Measurements from ENCODE around the gene FOXN4. TPM values are rescaled to one million over a fixed set of nuclear protein-coding genes. Genes with fewer than 3 reads are reported as not detected.

The FOXN4 gene
- total and polyA plus RNA-seq, 2 of the 13 experiments (the other 11 are each of a cell fraction or from before 2014, with no cell fraction given) = 0.11 TPM; not detected in 1

GRCh38 chr12:109247831-109248654 lies 61.0 kb downstream of the FOXN4 start (continued):
- TF ChIP-seq HMG20A (CRISPR knock-in tag; IDR thresholded peaks at IDR 0.05; ENCODE audit: borderline replicate concordance) = peak; percentile 31; the same call in 1 of the 2 replicates
- TF ChIP-seq KDM4B (CRISPR knock-in tag; IDR thresholded peaks at IDR 0.05) = no peak
- no peak for TF ChIP-seq ZNF563 (CRISPR knock-in tag; IDR thresholded peaks at IDR 0.05)
- TF ChIP-seq ZFP41 (CRISPR knock-in tag; IDR thresholded peaks at IDR 0.05; ENCODE audit: borderline replicate concordance) = no peak
- no peak for TF ChIP-seq ZBTB20 (CRISPR knock-in tag; IDR thresholded peaks at IDR 0.05; ENCODE audit: borderline replicate concordance, low read depth)
- TF ChIP-seq SRSF9 (IDR thresholded peaks at IDR 0.05; ENCODE audit: borderline replicate concordance, insufficient read depth, low read depth, low read length, poor library complexity, severe bottlenecking) = no peak
- no peak for TF ChIP-seq ZNF225 (CRISPR knock-in tag; IDR thresholded peaks at IDR 0.05)
- no peak for TF ChIP-seq SNAI1 (CRISPR knock-in tag; IDR thresholded peaks at IDR 0.05; ENCODE audit: borderline replicate concordance)
- TF ChIP-seq ZMYM4 (CRISPR knock-in tag; IDR thresholded peaks at IDR 0.05) = 0 out of 2 replicates have a peak, but pooled peaks have one; percentile 38
- TF ChIP-seq ZNF614 (CRISPR knock-in tag; IDR thresholded peaks at IDR 0.05; ENCODE audit: borderline replicate concordance) = no peak
- TF ChIP-seq HDAC2 (CRISPR knock-in tag; IDR thresholded peaks at IDR 0.05) = 0 out of 2 replicates have a peak, but pooled peaks have one; percentile 18
- TF ChIP-seq ZNF180 (CRISPR knock-in tag; IDR thresholded peaks at IDR 0.05; ENCODE audit: borderline replicate concordance, low read depth) = no peak
- 0 out of 2 replicates have a peak, but pooled peaks have one; percentile 19 for TF ChIP-seq SMAD3 (CRISPR knock-in tag; IDR thresholded peaks at IDR 0.05)
- TF ChIP-seq FOXJ3 (CRISPR knock-in tag; IDR thresholded peaks at IDR 0.05; ENCODE audit: borderline replicate concordance) = peak; percentile 57; the same call in 1 of the 2 replicates
- no peak for TF ChIP-seq ZNF746 (CRISPR knock-in tag; IDR thresholded peaks at IDR 0.05)
- TF ChIP-seq ZBTB2 (CRISPR knock-in tag; IDR thresholded peaks at IDR 0.05; ENCODE audit: low read depth) = no peak
- TF ChIP-seq ZNF883 (CRISPR knock-in tag; IDR thresholded peaks at IDR 0.05; ENCODE audit: not compliant biosample characterization) = no peak
- no peak for TF ChIP-seq DDIT3 (CRISPR knock-in tag; IDR thresholded peaks at IDR 0.05)
- TF ChIP-seq ZNF343 (CRISPR knock-in tag; IDR thresholded peaks at IDR 0.05) = no peak
- no peak for TF ChIP-seq KLF15 (CRISPR knock-in tag; IDR thresholded peaks at IDR 0.05; ENCODE audit: borderline replicate concordance)
- no peak for TF ChIP-seq ZBTB44 (CRISPR knock-in tag; IDR thresholded peaks at IDR 0.05)
- TF ChIP-seq TBX2 (CRISPR knock-in tag; IDR thresholded peaks at IDR 0.05; ENCODE audit: borderline replicate concordance) = no peak; the same call in 1 of the 2 replicates
- TF ChIP-seq TCF7 (IDR thresholded peaks at IDR 0.05; ENCODE audit: low read depth) = peak; percentile 63; the same call in 1 of the 2 replicates
- no peak for TF ChIP-seq NFKB2 (CRISPR knock-in tag; IDR thresholded peaks at IDR 0.05; ENCODE audit: borderline replicate concordance)
- TF ChIP-seq ZNF558 (CRISPR knock-in tag; IDR thresholded peaks at IDR 0.05; ENCODE audit: borderline replicate concordance) = no peak
- 0 out of 2 replicates have a peak, but pooled peaks have one; percentile 38 for TF ChIP-seq ZNF329 (CRISPR knock-in tag; IDR thresholded peaks at IDR 0.05; ENCODE audit: low read depth)
- 0 out of 2 replicates have a peak, but pooled peaks have one; percentile 23 for TF ChIP-seq THAP11 (CRISPR knock-in tag; IDR thresholded peaks at IDR 0.05)
- TF ChIP-seq RXRA (CRISPR knock-in tag; IDR thresholded peaks at IDR 0.05) = 0 out of 2 replicates have a peak, but pooled peaks have one; percentile 19
